PFSK-1 (cell line): Measurements from ENCODE around the gene ST8SIA5.

Experiments used
- FOXP2 ChIP-seq: optimal IDR thresholded peaks from 2 replicates; pipeline ENCODE3; 2011; ENCODE audit warnings: borderline replicate concordance, control low read depth, inconsistent platforms; ENCODE audit not compliant: insufficient read depth; ENCODE audit errors: extremely low read length, extremely low read depth
- POLR2AphosphoS5 ChIP-seq: IDR thresholded peaks from 2 replicates; pipeline ENCODE4 v1.6.1; 2012; ENCODE audit warnings: low read depth, mild to moderate bottlenecking, control low read depth, low read length, moderate library complexity
- REST ChIP-seq, 2 experiments: IDR thresholded peaks; 2 replicates each; pipeline versions ENCODE4 v1.6.1 to v1.8.0; 2011 to 2012; ENCODE audit warnings: low read depth in 2 of 2, low read length in 2 of 2, control low read depth in 1 of 2, inconsistent platforms in 1 of 2, mild to moderate bottlenecking in 1 of 2, moderate library complexity in 1 of 2; ENCODE audit not compliant: insufficient read depth in 1 of 2
- SIN3A ChIP-seq: IDR thresholded peaks from 2 replicates; pipeline ENCODE4 v1.6.1; 2012; ENCODE audit warnings: mild to moderate bottlenecking, low read length, moderate library complexity, borderline replicate concordance; ENCODE audit not compliant: insufficient read depth
- TAF1 ChIP-seq: IDR thresholded peaks from 2 replicates; pipeline ENCODE4 v1.6.1; 2012; ENCODE audit warnings: low read length, control low read depth, borderline replicate concordance; ENCODE audit not compliant: insufficient read depth

The ST8SIA5 gene

GRCh38 chr18:46704816-46705215 is 52.0 kb downstream of the ST8SIA5 start:
- TF ChIP-seq REST (IDR thresholded peaks at IDR 0.05; ENCODE audit: insufficient read depth in 1 of 2, low read depth in 2 of 2, low read length in 2 of 2) (no peak), TAF1 (no peak), SIN3A (no peak), FOXP2 (no peak), POLR2AphosphoS5 (no peak)

GRCh38 chr18:46704189-46704588 is 52.7 kb downstream of the ST8SIA5 start:
- TF ChIP-seq FOXP2 (no peak), REST (IDR thresholded peaks at IDR 0.05; ENCODE audit: insufficient read depth in 1 of 2, low read depth in 2 of 2, low read length in 2 of 2) (no peak), POLR2AphosphoS5 (no peak), TAF1 (no peak), SIN3A (no peak)

GRCh38 chr18:46702471-46702870 is 54.4 kb downstream of the ST8SIA5 start:
- TF ChIP-seq TAF1 (no peak), POLR2AphosphoS5 (no peak), REST (IDR thresholded peaks at IDR 0.05; ENCODE audit: insufficient read depth in 1 of 2, low read depth in 2 of 2, low read length in 2 of 2) (no peak), FOXP2 (no peak), SIN3A (no peak)

GRCh38 chr18:46700066-46700824 is 56.6 kb downstream of the ST8SIA5 start:
- no peak for TF ChIP-seq SIN3A
- no peak for TF ChIP-seq TAF1

GRCh38 chr18:46696702-46697101 is 60.2 kb downstream of the ST8SIA5 start:
- TF ChIP-seq REST (IDR thresholded peaks at IDR 0.05; ENCODE audit: insufficient read depth in 1 of 2, low read depth in 2 of 2, low read length in 2 of 2) (no peak), POLR2AphosphoS5 (no peak), FOXP2 (no peak), SIN3A (no peak), TAF1 (no peak)

GRCh38 chr18:46696268-46696667 is 60.6 kb downstream of the ST8SIA5 start:
- TF ChIP-seq SIN3A, result no peak
- no peak for TF ChIP-seq TAF1
- TF ChIP-seq REST (IDR thresholded peaks at IDR 0.05; ENCODE audit: insufficient read depth in 1 of 2, low read depth in 2 of 2, low read length in 2 of 2), result no peak
- no peak for TF ChIP-seq FOXP2
